ENCODE measurements around the gene COL21A1. TPM values are rescaled to one million over a fixed set of nuclear protein-coding genes. Genes with fewer than 3 reads are reported as not detected.
A peak's percentile ranks its signal among the peaks of the same experiment; 100 is the strongest.

COL21A1 gene
- total RNA-seq, 1 donor from 2014 or later = 0.57 TPM

DNA sequence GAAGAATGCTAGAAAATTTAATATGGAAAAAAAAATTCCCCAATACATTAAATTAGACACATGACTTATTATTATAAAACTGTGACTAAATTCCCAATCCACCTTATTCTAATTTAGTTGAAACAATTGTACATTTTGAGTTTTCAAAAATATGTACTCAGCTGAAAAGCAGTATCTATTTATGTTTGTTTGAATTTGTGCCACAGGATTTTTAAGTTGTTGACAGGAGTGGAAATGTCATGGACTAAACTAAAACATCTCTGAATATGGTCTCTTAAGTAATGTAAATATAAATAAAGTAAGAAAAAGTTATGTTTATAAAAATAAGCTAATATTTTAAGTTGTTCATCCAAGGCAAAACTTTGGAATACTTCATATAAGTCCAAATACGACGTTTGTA lies 86.9 kb downstream of the COL21A1 start:
- Mint-ChIP-seq H3K36me3 (ENCODE audit: low read depth, unreplicated experiment) (no peaks in the 10 kb centered on the region), H3K4me3 (ENCODE audit: unreplicated experiment) (no peak overlapping the region), H3K27me3 (ENCODE audit: low read depth, unreplicated experiment) (no peaks in the 10 kb centered on the region), H3K4me1 (ENCODE audit: low read depth, unreplicated experiment) (no peaks in the 10 kb centered on the region), H3K27ac (ENCODE audit: unreplicated experiment) (no peak overlapping the region), H3K9me3 (ENCODE audit: unreplicated experiment) (no peaks in the 10 kb centered on the region)
- Histone ChIP-seq H3K9me3 (ENCODE audit: insufficient read depth, low read depth, low read length) (no peaks in the 10 kb centered on the region), H3K4me1 (ENCODE audit: insufficient read depth, low read length) (peaks cover 3% of the 10 kb centered on the region), H3K27me3 (ENCODE audit: insufficient read depth, low read length) (no peaks in the 10 kb centered on the region), H3K4me3 (ENCODE audit: insufficient read depth, low read depth, low read length) (no peak overlapping the region), H4K20me1 (ENCODE audit: insufficient read depth, low read length) (no peaks in the 10 kb centered on the region), H3K27ac (ENCODE audit: low read depth, low read length) (no peak overlapping the region), H3K79me2 (ENCODE audit: insufficient read depth, low read length) (no peaks in the 10 kb centered on the region), H3K36me3 (ENCODE audit: insufficient read depth, low read length) (no peaks in the 10 kb centered on the region), H3K4me2 (ENCODE audit: low read length) (no peak overlapping the region), H2AFZ (ENCODE audit: low read depth, low read length) (no peak overlapping the region), H3K9ac (ENCODE audit: low read length) (no peak overlapping the region)
- TF ChIP-seq, protein P1, sequence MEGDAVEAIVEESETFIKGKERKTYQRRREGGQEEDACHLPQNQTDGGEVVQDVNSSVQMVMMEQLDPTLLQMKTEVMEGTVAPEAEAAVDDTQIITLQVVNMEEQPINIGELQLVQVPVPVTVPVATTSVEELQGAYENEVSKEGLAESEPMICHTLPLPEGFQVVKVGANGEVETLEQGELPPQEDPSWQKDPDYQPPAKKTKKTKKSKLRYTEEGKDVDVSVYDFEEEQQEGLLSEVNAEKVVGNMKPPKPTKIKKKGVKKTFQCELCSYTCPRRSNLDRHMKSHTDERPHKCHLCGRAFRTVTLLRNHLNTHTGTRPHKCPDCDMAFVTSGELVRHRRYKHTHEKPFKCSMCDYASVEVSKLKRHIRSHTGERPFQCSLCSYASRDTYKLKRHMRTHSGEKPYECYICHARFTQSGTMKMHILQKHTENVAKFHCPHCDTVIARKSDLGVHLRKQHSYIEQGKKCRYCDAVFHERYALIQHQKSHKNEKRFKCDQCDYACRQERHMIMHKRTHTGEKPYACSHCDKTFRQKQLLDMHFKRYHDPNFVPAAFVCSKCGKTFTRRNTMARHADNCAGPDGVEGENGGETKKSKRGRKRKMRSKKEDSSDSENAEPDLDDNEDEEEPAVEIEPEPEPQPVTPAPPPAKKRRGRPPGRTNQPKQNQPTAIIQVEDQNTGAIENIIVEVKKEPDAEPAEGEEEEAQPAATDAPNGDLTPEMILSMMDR (IDR thresholded peaks at IDR 0.05; ENCODE audit: insufficient read depth, low read depth, low read length) = no peak
- DNase-seq (ENCODE audit: low read depth) (no peak), FAIRE-seq (no peak)

DNA sequence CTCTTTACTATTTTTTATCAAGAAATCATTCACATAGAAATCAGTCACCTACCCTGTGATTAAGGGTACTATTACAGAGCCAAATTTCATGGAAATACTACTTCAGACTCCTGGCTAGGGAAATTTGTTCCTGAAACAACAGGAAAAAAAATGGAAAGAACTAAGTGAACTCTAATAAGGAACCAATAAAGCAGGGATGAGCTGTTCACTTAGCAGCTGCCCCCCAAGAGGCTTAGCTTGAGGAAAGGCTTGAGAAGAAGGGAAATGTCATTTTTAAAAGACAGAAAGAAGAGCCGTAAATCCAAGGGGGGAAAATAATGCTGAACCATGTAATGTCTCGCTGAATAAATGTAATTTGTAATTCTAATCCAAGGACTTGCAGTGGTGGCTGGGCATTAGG lies 88.8 kb downstream of the COL21A1 start:
- H3K4me1 Mint-ChIP-seq (ENCODE audit: low read depth, unreplicated experiment) = no peaks in the 10 kb centered on the region
- H3K27ac Mint-ChIP-seq (ENCODE audit: unreplicated experiment) = no peak overlapping the region
- Histone ChIP-seq H3K36me3 (ENCODE audit: insufficient read depth, low read length) (no peaks in the 10 kb centered on the region), H3K4me2 (ENCODE audit: low read length) (no peak overlapping the region), H3K4me3 (ENCODE audit: insufficient read depth, low read depth, low read length) (no peak overlapping the region), H2AFZ (ENCODE audit: low read depth, low read length) (no peak overlapping the region), H3K4me1 (ENCODE audit: insufficient read depth, low read length) (peaks cover 3% of the 10 kb centered on the region), H4K20me1 (ENCODE audit: insufficient read depth, low read length) (no peaks in the 10 kb centered on the region), H3K27me3 (ENCODE audit: insufficient read depth, low read length) (no peaks in the 10 kb centered on the region), H3K9me3 (ENCODE audit: insufficient read depth, low read depth, low read length) (peaks cover 7% of the 10 kb centered on the region), H3K79me2 (ENCODE audit: insufficient read depth, low read length) (no peaks in the 10 kb centered on the region), H3K27ac (ENCODE audit: low read depth, low read length) (no peak overlapping the region), H3K9ac (ENCODE audit: low read length) (no peak overlapping the region)
- FAIRE-seq (no peak), DNase-seq (ENCODE audit: low read depth) (no peak)
- no peaks in the 10 kb centered on the region for H3K36me3 Mint-ChIP-seq (ENCODE audit: low read depth, unreplicated experiment)
- H3K27me3 Mint-ChIP-seq (ENCODE audit: low read depth, unreplicated experiment) = no peaks in the 10 kb centered on the region
- no peak overlapping the region for H3K4me3 Mint-ChIP-seq (ENCODE audit: unreplicated experiment)
- peaks cover 6% of the 10 kb centered on the region for H3K9me3 Mint-ChIP-seq (ENCODE audit: unreplicated experiment)
- TF ChIP-seq EZH2 (IDR thresholded peaks at IDR 0.05; ENCODE audit: insufficient read depth, low read length) = no peak
- TF ChIP-seq, protein P1 (IDR thresholded peaks at IDR 0.05; ENCODE audit: insufficient read depth, low read depth, low read length) = no peak

DNA sequence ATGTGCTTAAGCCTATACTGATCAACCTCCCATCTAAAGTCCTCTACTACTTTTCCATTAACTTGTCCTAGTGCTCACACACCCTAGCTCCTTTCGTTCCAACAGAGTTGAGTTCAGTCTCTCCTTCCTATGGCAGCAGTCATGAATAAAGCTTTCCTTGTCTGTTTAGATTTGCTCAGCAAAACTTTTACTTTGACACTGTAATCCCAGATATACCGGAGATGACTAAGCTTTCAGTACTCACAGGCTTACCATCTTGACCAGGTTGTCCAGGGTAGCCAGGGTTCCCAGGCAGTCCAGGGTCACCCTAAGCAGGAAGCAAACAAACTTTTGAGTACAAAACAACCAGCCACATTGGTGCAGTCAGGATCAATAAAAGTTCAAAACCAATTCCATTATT lies 90.7 kb downstream of the COL21A1 start:
- no peaks in the 10 kb centered on the region for H4K20me1 ChIP-seq (ENCODE audit: insufficient read depth, low read length)

More for the DNA sequence above, 90.7 kb downstream of the COL21A1 start:
- Histone ChIP-seq H3K79me2 (ENCODE audit: insufficient read depth, low read length) (no peaks in the 10 kb centered on the region), H2AFZ (ENCODE audit: low read depth, low read length) (no peak overlapping the region), H3K27ac (ENCODE audit: low read depth, low read length) (no peak overlapping the region), H3K4me1 (ENCODE audit: insufficient read depth, low read length) (peaks cover 3% of the 10 kb centered on the region), H3K4me3 (ENCODE audit: insufficient read depth, low read depth, low read length) (no peak overlapping the region), H3K36me3 (ENCODE audit: insufficient read depth, low read length) (no peaks in the 10 kb centered on the region), H3K9me3 (ENCODE audit: insufficient read depth, low read depth, low read length) (peaks cover 7% of the 10 kb centered on the region), H3K4me2 (ENCODE audit: low read length) (no peak overlapping the region), H3K27me3 (ENCODE audit: insufficient read depth, low read length) (no peaks in the 10 kb centered on the region), H3K9ac (ENCODE audit: low read length) (no peak overlapping the region)
- Mint-ChIP-seq H3K9me3 (ENCODE audit: unreplicated experiment) (peaks cover 8% of the 10 kb centered on the region), H3K27ac (ENCODE audit: unreplicated experiment) (no peak overlapping the region), H3K4me1 (ENCODE audit: low read depth, unreplicated experiment) (no peaks in the 10 kb centered on the region), H3K4me3 (ENCODE audit: unreplicated experiment) (no peak overlapping the region), H3K36me3 (ENCODE audit: low read depth, unreplicated experiment) (no peaks in the 10 kb centered on the region), H3K27me3 (ENCODE audit: low read depth, unreplicated experiment) (no peaks in the 10 kb centered on the region)
- TF ChIP-seq, protein P1 (IDR thresholded peaks at IDR 0.05; ENCODE audit: insufficient read depth, low read depth, low read length) = no peak
- no peak for TF ChIP-seq EZH2 (IDR thresholded peaks at IDR 0.05; ENCODE audit: insufficient read depth, low read length)
- FAIRE-seq = no peak
- DNase-seq (ENCODE audit: low read depth) = peak; percentile 11
